ENCODE measurements around the gene UGCG. TPM values are rescaled to one million over a fixed set of nuclear protein-coding genes. Genes with fewer than 3 reads are reported as not detected.

The UGCG gene
- total RNA-seq, 1 experiment from 2014 or later: 23.3 TPM

GRCh38 chr9:111917980-111918379 lies 21.4 kb downstream of the UGCG start:
- H3K23me2 ChIP-seq (ENCODE audit: insufficient read length, low read depth, low read length, poor library complexity, severe bottlenecking): no peaks in the 10 kb centered on the region
- peaks cover 5% of the 10 kb centered on the region; the same call in 1 of the 2 replicates for H3K79me2 ChIP-seq (ENCODE audit: insufficient read depth, low read length)
- WGBS (ENCODE audit: extremely low coverage, insufficient read length, low lambda C conversion rate): no CpG with 5 or more reads among the region's 9 CpGs
- Mint-ChIP-seq H3K9me3 (no peaks in the 10 kb centered on the region), H3K4me1 (no peaks in the 10 kb centered on the region), H3K27me3 (ENCODE audit: low read depth) (no peaks in the 10 kb centered on the region), H3K36me3 (ENCODE audit: insufficient read depth in 1 of 3, low read depth in 3 of 3) (peaks cover 3 to 30% (median 27%) of the 10 kb centered on the region in 3 experiments; a peak in 6 of 7 replicates), H3K4me3 (no peak overlapping the region), H3K27ac (no peak overlapping the region)
- H3K23ac ChIP-seq (ENCODE audit: insufficient read length, low read depth, low read length): no peak overlapping the region
- no peak overlapping the region for H3K14ac ChIP-seq (ENCODE audit: insufficient read depth, low read length)
- no peaks in the 10 kb centered on the region for H3K27me3 ChIP-seq (ENCODE audit: insufficient read depth, low read length)
- no peak overlapping the region for H3K18ac ChIP-seq (ENCODE audit: insufficient read length, low read depth, low read length)
- DNase-seq: no peak
- no peaks in the 10 kb centered on the region for H3K9me3 ChIP-seq (ENCODE audit: control insufficient read depth, low read depth, low read length)
- H2AK5ac ChIP-seq (ENCODE audit: insufficient read length, low read length): no peak overlapping the region
- no peaks in the 10 kb centered on the region for H3K4me1 ChIP-seq (ENCODE audit: insufficient read depth, low read length)
- H3K9ac ChIP-seq (ENCODE audit: extremely low read depth, insufficient read length, low read length): no peak overlapping the region
- H2AFZ ChIP-seq (ENCODE audit: low read length): no peak overlapping the region
- H3K79me1 ChIP-seq (ENCODE audit: insufficient read depth, low read depth, low read length, poor library complexity, severe bottlenecking): peaks cover 3% of the 10 kb centered on the region
- no peak overlapping the region for H2BK120ac ChIP-seq (ENCODE audit: low read depth, low read length, poor library complexity, severe bottlenecking)
- no peak overlapping the region for H3K27ac ChIP-seq (ENCODE audit: insufficient read length, low read depth, low read length)
- no peak for TF ChIP-seq CTCF (conservative IDR thresholded peaks at IDR 0.05)
- H2BK12ac ChIP-seq (ENCODE audit: insufficient read length, low read depth, low read length): no peak overlapping the region
- no peak overlapping the region for H3K4me2 ChIP-seq (ENCODE audit: insufficient read depth, insufficient read length, low read length)
- no peak overlapping the region for H4K91ac ChIP-seq (ENCODE audit: insufficient read length, low read depth, low read length)
- no peak overlapping the region for H2BK15ac ChIP-seq (ENCODE audit: low read depth, low read length)
- H3K56ac ChIP-seq (ENCODE audit: insufficient read length, low read depth, low read length): no peak overlapping the region
- H4K5ac ChIP-seq (ENCODE audit: insufficient read length, low read depth, low read length): no peak overlapping the region
- no peak overlapping the region for H3T11ph ChIP-seq (ENCODE audit: low read length)
- H4K8ac ChIP-seq (replicated peaks; ENCODE audit: insufficient read length, low read depth, low read length): no peak overlapping the region
- H2BK20ac ChIP-seq (ENCODE audit: low read depth, low read length, poor library complexity, severe bottlenecking): no peak overlapping the region
- no peaks in the 10 kb centered on the region for H4K20me1 ChIP-seq (ENCODE audit: control insufficient read depth, insufficient read depth, insufficient read length)
- no peak overlapping the region for H2BK5ac ChIP-seq (ENCODE audit: insufficient read length, low read length)
- H3K4ac ChIP-seq (ENCODE audit: low read depth, low read length): no peak overlapping the region

Measured in H9 (cell line).